ENCODE measurements around the gene UPF2.
"Not testable (repeated sequence)": the region's sequence is repeated elsewhere in the genome, so short reads cannot be mapped to it uniquely, and the experiment has no call there.

The UPF2 gene

DNA sequence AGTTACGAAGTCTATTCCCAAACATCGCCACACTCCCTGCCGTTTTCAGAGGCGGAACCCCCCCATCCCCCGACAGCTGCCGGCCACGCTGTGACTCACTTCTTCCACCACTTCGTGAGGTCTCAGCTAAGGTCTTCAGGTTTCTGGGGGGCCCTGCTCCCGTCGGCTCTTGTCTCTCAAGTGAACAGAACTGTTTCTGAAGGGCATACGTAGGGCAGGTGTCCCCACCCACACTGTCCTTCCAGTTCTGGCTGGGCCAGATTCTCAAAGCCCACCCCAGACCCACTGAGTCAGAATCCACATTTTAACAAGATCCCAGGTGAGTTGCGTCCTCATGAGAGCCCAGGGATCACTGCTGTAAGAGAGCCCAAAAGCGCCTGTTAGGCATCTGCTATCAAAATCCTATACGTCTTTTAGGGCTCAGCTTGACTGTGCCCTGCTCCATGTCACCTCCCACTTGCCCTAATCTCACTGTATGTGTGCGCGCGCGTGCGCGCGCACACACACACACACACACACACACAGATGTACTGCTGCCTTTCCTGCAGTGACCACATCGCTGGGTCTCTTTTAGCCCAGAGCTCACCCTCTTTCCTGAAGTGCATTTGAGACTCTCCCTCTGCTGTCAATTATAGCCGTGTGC is 140.7 kb downstream of the UPF2 start:
- DNase-seq, result no peak

DNA sequence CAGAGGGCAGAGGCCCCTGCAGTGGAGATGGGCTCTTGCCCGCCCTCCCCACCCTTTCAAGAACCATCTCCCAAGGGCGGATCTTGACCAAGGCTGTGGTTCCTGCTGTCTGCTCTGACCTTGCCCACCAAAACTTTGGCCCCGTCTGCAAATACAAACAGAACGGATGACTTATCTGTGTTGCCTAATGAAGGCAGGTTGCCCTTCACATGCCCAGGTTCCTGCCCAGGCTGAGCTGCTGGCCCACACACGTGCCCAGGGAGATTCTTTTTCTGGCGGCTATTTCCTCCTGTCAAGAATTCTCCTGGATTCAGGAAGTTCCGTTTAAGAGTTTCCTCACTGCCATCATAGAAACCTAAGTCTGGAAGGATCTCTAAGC is 141.2 kb downstream of the UPF2 start:
- DNase-seq, result no peak

DNA sequence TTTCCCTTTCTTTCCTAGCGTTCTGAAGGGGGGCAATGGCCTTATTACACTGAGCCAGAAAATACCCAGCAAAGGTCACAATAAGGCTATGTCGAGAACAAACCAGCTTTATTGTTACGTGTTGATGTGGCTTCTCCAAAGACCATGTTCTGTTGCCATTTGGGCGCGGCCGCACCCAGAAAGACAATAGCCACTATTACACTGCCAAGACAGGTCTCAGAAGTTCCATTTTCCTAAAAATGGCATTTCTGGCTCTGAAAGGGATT is 141.6 kb downstream of the UPF2 start:
- no peak for DNase-seq

DNA sequence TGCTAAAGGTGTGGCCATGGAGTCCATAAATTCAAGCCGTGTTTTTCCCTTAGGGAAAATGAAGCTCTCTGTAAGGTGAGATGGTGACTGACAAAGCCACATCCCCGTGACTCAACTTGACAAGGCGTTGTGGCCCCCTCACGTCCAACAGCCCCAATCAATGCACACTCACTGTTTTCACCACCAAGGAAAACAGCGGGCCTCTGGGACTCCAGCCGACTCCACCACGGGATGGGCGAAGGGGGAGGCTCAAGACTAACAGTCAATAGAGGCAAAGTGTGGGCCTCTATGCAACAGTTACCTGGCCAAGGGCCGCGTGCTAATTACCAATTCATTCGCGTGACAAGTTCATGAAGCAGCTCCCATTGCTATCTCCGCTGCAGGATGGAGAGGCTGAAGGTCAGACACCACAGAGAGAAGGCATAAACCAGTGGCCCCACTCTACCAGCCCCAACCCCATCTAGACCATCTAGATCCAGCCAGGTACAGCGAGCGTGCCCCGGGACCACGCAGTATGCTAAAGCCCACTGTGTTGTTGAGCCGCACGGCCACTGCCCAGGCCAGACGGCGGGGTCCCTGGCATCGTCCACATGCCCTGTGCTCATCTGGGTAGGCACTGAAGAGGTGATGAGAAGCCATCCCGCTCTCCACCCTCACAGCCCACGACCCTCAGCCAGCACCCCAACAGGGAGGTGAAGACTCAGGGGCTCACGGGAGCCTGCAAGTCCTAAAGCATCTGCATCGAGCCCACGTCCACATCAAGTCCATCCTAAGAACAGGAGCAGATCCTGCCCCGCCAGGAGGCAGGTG is 143.3 kb downstream of the UPF2 start:
- DNase-seq, result no peak

DNA sequence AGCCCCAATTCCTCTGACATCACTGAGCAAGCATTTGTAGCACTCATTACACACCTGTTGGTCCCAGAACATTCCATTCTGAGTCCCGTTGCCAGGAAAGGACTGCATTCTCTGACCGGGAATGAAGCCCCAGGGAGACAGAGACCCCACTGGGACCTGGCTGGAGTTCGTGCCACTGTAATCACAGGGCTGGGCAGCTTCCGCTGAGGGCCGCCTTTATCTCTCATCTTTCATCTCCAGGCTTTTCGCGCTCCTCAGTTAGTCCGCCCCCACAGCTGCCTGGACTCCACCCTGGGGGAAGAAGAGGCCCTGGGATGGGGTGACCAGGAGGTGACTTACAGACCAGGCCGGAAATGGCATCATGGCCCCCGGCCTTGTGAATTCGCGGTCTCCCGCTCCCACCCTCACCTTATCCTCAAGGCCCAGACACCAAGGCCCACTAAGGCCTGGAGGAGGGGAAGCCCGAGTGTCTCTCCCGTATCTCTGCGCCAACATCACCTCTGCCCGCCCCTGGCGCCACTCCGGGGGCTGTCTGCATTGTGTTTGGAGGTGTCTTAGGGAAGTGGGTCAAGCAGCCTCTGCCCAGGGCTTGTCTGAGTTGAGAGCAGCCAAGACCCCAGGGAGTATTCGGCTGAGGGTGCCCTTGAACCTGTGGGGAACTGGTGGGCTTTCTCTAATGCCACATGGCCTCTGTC is 144.1 kb downstream of the UPF2 start:
- DNase-seq, result no peak

GRCh38 chr10:11898033-11898371 is 144.6 kb downstream of the UPF2 start:
- DNase-seq, result no peak

- peak in 1 of 5 experiments; percentile 69 for DNase-seq
Observed at GRCh38 chr10:11896549-11897200, 145.9 kb downstream of the UPF2 start.

DNA sequence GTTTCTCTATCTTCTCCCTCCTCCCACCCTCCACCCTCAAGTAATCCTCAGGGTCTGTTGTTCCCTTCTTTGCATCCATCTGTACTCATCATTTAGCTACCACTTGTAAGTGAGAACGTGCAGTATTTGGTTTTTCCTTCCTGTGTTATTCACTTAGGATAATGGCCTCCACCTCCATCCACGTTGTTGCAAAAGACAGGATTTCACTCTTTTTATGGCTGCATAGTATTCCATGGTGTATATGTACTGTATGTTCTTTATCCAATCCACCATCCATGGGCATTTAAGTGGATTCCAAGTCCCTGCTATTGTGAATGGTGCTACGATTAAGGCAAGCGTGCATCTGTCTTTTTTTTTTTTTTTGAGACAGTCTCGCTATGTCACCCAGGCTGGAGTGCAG is 147.0 kb downstream of the UPF2 start:
- DNase-seq, result no peak

- no peak for DNase-seq
Observed at GRCh38 chr10:11895108-11895466, 147.5 kb downstream of the UPF2 start.

DNA sequence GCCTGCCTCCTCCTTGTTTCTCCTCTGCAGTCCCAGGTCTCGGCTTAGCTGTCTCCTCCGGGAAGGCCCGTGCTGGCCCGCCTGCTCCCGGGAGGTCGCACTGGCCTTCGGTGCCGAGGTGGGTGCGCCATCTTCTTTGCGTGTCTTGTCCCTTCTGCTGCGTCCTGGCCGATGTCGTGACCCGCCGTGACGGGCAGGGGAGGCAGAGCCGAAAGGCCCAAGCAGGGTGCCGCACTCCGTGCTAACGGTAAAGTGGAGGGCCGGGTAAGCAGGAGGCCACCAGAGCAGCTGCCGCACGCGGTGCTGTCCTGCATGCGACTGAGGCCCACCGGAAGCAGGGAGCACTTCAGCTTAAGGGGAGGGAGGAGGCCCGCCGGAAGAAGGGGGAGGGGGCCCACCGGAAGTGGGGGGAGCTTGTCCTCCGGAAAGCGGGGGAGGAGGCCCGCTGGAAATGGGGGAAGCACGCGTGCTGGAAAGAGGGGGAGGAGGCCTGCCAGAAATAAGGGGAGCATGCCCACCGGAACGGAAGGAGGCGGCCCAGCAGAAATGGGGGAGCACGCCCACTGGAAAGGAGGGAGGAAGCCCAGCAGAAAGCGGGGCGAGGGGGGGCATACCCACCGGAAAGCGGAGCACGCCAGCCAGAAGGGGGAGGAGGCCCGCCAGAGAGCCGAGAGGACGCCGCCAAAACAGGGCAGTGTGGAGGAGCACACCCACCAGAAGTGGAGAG is 148.1 kb downstream of the UPF2 start:
- no peak for DNase-seq

DNA sequence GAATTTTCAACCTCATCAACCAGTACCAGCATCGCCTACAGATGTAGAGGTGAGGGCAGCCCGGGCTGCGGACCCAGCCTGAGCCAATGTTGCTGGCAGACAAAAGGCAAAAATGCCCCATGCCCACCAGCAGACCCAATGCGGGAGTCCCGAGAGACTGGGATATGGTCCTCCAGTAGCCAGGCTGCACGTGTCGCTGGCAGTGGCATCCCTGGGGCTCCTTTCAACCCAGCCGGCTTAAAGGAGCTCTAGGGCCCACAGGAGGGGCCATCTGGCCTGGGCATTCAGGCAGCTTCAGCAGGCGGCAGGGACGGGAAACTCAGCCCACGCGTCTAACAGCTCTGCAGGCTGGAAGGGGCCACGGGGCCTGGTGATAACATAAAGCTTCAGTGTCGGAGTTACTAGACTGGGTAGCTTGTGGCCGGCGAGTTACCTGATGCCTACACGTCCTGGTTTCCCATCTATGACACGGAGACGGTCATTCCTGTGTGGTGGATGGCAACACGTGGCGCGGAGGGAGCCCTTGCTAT is 148.8 kb downstream of the UPF2 start:
- DNase-seq, result no peak

- no peak for DNase-seq
Observed at GRCh38 chr10:11891776-11892486, 150.7 kb downstream of the UPF2 start.

DNA sequence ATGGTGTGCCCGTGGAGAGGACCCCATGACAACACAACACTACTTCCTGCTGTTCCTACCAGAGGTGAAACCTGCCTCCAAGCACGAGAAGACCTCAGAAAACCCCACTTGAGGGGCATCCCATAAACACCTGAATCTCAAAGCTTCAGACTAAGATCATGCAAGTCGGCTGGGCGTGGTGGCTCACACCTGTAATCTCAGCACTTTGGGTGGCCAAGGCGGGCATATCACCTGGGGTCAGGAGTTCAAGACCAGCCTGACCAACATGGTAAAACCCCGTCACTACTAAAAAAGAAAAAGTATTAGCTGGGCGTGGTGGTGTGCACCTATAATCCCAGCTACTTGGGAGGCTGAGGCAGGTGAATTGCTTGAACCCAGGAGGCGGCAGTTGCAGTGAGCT is 153.3 kb downstream of the UPF2 start:
- DNase-seq, result not testable (repeated sequence)

DNA sequence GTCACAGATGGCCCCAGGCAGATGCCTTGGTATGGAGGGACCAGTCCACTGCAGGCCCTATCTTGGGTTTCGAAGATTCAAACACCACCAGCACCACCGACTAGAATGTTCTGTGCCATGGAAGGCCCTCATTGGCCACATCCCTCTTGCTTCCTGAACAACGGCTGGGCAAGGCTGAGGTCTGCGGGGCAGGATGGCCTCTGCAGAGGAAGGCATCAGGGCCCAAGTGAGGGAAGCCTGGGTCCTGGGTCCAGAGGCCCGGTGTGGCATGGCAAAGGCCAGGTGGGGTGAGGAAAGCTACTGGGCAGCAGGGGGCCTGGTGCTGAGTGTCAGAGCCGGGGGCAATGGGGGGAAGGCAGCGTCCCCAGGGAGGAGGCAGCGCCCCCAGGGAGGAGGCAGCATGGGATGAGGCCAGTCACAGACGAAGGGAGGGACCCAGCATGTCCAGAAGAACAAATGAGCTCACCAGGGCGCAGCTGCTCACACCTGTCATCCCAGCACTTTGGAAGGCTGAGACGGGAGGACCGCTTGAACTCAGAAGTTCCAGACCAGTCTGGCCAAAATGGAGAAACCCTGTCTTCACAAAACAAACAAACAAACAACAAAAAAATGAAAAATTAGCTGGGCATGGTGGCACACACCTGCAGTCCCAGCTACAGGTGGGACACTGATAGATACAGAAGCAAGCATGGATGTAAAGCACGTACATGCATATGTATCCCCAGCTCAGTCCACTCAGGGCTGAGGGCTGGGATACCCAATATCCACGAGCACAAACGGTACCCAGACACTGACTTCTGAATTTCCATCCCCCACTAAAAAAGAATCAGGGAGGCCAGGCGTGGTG is 155.0 kb downstream of the UPF2 start:
- DNase-seq, result no peak

- DNase-seq, result no peak
Observed at GRCh38 chr10:11886851-11887250, 155.8 kb downstream of the UPF2 start.

- no peak for DNase-seq
Observed at GRCh38 chr10:11886138-11886474, 156.5 kb downstream of the UPF2 start.

GRCh38 chr10:11885437-11886137 is 157.0 kb downstream of the UPF2 start:
- no peak for DNase-seq

DNA sequence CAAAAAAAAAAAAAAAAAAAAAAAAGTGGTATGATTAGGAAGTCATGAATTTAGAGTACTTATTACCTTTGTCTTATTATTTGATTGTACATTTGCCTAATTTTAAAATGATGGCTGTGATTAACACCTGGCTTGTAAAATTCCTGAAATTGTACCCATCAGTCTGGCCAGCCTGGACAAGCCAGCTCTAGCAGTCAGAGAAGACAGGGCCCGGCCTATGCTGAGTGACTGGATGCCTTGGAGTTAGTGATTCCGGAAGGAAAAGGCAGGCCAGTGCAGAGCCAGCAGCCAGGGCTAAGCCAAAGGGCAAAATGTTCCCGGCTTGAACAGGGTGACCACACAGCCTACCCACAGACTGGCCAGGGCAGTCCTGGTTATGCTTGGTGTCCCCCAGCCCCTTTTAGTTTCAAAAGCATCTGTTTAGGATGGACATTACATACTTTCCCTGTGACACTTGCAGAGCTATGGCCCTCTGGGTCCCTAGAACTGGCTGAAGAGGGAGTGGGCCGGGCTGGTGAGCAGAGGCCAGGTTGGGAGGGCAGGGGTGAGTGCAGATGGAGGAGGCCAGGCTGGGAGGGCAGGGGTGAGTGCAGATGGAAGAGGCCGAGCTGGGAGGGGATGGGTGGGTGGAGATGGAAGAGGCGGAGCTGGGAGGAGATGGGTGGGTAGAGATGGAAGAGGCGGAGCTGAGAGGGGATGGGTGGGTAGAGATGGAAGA is 157.7 kb downstream of the UPF2 start:
- no peak for DNase-seq

GRCh38 chr10:11882646-11883375 is 159.8 kb downstream of the UPF2 start:
- peak in 1 of 5 experiments; percentile 48 for DNase-seq
